GM23338 (cell line): ENCODE results near the gene PPARD.

ENCODE experiments used
- CREB1 ChIP-seq: fragments of 250-450 bp; sonication (Bioruptor Pico); IDR thresholded peaks from 2 replicates; pipeline ENCODE4 v1.5.0; 2020; ENCODE audit warnings: low read depth, mild to moderate bottlenecking, moderate library complexity
- CTCF ChIP-seq, 2 experiments: fragments of 200-600 bp in 1 of 2; sonication (generic) in 1 of 2; conservative IDR thresholded peaks; 2 replicates each; pipeline versions ENCODE4 v1.5.1 to v1.6.1; 2016 to 2017; ENCODE audit warnings: antibody characterized with exemption in 2 of 2, low read depth in 2 of 2, mild to moderate bottlenecking in 2 of 2, moderate library complexity in 1 of 2
- ETS1 ChIP-seq: IDR thresholded peaks from 2 replicates; pipeline ENCODE4 v1.6.1; 2016; ENCODE audit warnings: antibody characterized with exemption
- EZH2 ChIP-seq: fragments of 200-600 bp; sonication (generic); IDR thresholded peaks from one replicate; pipeline ENCODE4 v1.8.0; 2017; ENCODE audit warnings: antibody characterized with exemption, mild to moderate bottlenecking, low read depth; ENCODE audit not compliant: unreplicated experiment
- EZH2phosphoT487 ChIP-seq: fragments of 200-600 bp; sonication (generic); IDR thresholded peaks from one replicate; pipeline ENCODE4 v1.8.1; 2018; ENCODE audit warnings: antibody characterized with exemption; ENCODE audit not compliant: unreplicated experiment
- JUNB ChIP-seq: IDR thresholded peaks from one replicate; pipeline ENCODE4 v1.6.1; 2016; ENCODE audit warnings: antibody characterized with exemption; ENCODE audit not compliant: unreplicated experiment
- NANOG ChIP-seq: IDR thresholded peaks from 2 replicates; pipeline ENCODE4 v1.6.1; 2016; ENCODE audit warnings: antibody characterized with exemption, borderline replicate concordance
- POLR2AphosphoS5 ChIP-seq: IDR thresholded peaks from 2 replicates; pipeline ENCODE4 v1.6.1; 2016; ENCODE audit warnings: antibody characterized with exemption, low read depth
- REST ChIP-seq: IDR thresholded peaks from one replicate; pipeline ENCODE4 v1.6.1; 2018; ENCODE audit warnings: antibody characterized with exemption; ENCODE audit not compliant: unreplicated experiment
- ZNF114 ChIP-seq: fragments of 250-450 bp; sonication (Bioruptor Pico); IDR thresholded peaks from 2 replicates; pipeline ENCODE4 v1.5.0; 2020; ENCODE audit warnings: mild to moderate bottlenecking, moderate library complexity

- TF ChIP-seq EZH2 (no peak), REST (no peak), CREB1 (CRISPR knock-in tag) (no peak), CTCF (conservative IDR thresholded peaks at IDR 0.05; ENCODE audit: low read depth in 2 of 2) (no peak), EZH2phosphoT487 (no peak), JUNB (no peak), ETS1 (no peak), POLR2AphosphoS5 (no peak), ZNF114 (no peak), NANOG (no peak)
Measured at GRCh38 chr6:35320031-35320410, 22.3 kb upstream of the PPARD start.
